ENCODE measurements around the gene PAPPA2.

Gene PAPPA2

GRCh38 chr1:176858433-176858916, 395.5 kb downstream of the PAPPA2 start:
- no peak for DNase-seq (ENCODE audit: low read depth)

DNA sequence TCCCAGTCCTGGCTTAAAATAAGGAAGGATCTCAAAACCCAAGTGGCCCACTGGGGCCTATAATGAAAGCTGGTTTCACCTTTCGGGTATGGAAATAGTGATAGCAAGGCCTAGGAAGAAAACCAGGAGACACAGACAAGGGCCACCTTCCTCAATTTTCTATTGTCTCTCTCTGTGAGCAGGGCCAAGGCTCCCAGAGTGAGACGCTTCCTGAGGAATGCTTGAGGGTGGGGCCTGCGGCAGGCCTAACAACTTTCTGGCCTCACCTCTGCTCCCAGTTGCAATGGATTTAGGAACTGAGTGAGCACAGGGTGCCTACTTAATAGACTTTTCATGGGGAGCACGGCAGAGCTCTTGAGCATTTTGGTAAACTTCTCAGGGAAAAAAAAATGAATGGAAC, 400.6 kb downstream of the PAPPA2 start:
- no peak for DNase-seq (ENCODE audit: low read depth)

DNA sequence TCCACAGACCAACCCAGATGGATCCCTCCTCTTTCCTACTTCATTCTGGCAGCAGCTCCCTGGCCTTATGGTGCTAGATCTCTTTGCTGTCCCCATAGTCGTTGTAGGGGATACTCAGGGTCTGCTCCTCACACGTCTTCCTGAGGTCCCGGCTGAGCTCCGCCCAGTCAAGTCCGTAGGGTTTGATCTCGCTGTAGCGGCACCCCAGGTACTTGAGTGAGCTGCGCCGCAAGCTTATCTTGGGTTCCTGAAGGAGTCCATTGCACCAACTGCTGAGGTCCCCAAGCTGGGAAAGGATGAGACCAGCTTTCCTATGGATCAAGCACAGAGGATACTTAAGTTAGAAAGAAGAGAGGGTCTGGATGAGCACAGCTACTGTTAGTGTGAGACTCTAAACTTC, 401.2 kb downstream of the PAPPA2 start:
- DNase-seq (ENCODE audit: low read depth) = no peak

GRCh38 chr1:176866011-176866714, 403.2 kb downstream of the PAPPA2 start:
- no peak for DNase-seq (ENCODE audit: low read depth)

- no peak for DNase-seq (ENCODE audit: low read depth)
Observed at GRCh38 chr1:176869577-176869976, 406.6 kb downstream of the PAPPA2 start.

DNA sequence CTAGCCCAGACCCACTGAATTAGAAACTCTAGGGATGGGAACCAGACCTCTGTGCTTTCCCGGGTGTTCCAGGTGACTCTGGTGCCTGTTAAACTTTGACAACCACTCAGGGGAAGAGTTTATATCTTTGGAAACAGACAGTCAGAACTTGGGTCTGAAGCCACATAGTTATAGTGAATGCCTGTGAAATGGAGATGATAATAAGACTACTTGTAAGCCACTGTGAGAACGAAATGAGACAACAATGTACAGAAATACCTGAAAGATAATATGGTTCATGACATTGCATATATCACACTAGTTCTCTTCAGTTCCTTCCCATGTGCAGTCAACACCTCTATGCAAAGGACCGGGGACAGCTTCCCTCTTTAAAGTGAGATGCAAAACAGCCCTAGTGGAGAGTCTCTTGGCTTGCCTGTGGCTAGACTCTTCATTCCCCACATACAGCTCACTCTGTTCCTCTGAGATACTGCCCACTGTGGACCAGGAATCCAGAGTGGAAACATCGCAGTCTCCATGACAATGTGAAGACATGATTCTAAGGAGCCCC, 414.1 kb downstream of the PAPPA2 start:
- no peak for DNase-seq (ENCODE audit: low read depth)

GRCh38 chr1:176877557-176877956, 414.6 kb downstream of the PAPPA2 start:
- DNase-seq (ENCODE audit: low read depth) = no peak

GRCh38 chr1:176878750-176879536, 416.0 kb downstream of the PAPPA2 start:
- DNase-seq (ENCODE audit: low read depth) = no peak

GRCh38 chr1:176879784-176880620, 417.0 kb downstream of the PAPPA2 start:
- no peak for DNase-seq (ENCODE audit: low read depth)

DNA sequence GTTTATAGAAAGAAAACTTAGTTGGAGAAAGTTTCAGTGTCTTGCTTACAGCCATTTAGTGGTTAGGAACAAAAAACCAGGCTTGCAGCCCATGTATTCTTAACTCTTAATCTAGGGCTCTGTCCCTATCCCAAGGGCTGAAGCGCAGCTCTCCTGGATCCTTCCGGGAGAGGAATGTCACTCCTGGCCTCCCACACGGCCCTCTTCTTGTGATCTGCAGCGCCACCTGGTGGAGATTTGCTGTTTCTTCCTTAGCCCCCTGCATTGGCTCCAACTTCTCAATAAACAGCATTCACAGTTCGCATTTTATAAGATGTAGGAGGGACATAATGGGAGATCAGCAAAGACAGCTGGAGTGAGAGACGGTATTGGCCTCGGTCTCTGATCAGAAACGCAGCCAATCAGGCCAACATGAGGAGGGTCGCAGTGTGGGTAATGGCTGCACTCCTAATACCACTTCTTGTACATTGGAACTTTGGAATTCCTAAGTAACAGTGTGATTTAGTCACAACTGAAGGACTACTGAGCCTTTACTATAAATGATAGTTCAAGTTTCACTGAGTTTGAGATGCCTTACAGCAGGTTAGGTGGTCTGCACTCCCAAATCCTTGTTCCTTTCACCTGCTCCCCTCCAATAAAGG, 418.1 kb downstream of the PAPPA2 start:
- DNase-seq (ENCODE audit: low read depth) = no peak

DNA sequence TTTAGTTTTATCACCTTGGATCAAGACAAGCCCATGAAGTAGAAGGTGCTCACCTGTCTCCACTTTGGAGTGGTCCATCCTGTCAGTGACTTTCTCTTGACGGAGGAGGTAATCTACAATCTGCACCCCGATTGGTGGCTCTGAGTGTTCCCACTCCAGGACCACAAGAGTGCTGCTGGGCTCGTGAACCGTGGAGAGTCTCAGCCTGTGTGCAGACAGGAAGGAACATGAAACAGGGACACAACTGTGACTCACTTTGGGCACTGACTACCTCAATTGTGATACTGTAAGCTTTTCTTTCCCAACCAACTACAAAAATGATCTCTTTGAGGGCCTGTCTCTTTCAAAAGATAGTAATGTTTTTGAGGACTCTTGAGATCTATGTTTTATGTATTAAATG, 421.3 kb downstream of the PAPPA2 start:
- no peak for DNase-seq (ENCODE audit: low read depth)

DNA sequence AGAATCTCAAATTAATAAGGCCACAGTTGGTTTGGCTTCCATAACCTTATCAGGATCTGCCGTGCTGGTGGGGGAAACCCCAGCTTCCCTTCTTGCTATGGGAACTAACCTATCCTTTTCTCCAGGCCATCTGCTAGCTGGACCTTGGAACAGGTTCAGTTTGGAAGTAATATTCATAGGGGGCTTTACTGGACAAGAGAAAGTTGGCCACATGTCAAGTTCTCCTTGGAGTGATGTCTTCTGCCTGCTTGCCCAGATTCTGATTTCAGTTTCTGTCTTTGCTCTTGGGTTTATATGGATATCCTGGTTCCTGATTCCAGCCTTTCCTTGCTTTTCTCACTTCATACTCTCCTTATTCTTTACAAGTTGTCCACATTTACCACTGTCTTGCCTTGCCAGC, 421.9 kb downstream of the PAPPA2 start:
- DNase-seq (ENCODE audit: low read depth) = no peak

- DNase-seq (ENCODE audit: low read depth) = no peak
Observed at GRCh38 chr1:176885341-176885740, 422.4 kb downstream of the PAPPA2 start.

DNA sequence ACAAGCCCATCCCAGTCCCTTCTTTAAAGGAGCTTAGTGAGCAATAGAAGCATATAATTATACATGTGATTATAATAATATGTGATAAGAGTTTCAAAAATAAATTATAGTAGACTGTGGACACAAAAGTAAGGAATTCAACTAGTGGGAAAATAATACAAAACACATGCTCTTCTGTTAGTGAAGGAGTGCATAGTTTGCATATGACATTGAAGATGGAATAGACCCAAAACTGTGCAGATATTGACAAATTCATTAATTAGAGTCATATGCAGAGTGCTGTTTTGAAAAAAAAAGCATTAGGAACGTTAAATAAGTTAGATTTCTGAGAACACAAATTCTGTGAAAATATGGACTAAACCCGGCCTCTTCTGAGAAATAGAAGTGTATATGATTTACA, 422.8 kb downstream of the PAPPA2 start:
- DNase-seq (ENCODE audit: low read depth) = no peak

GRCh38 chr1:176888471-176889032, 425.6 kb downstream of the PAPPA2 start:
- no peak for DNase-seq (ENCODE audit: low read depth)

DNA sequence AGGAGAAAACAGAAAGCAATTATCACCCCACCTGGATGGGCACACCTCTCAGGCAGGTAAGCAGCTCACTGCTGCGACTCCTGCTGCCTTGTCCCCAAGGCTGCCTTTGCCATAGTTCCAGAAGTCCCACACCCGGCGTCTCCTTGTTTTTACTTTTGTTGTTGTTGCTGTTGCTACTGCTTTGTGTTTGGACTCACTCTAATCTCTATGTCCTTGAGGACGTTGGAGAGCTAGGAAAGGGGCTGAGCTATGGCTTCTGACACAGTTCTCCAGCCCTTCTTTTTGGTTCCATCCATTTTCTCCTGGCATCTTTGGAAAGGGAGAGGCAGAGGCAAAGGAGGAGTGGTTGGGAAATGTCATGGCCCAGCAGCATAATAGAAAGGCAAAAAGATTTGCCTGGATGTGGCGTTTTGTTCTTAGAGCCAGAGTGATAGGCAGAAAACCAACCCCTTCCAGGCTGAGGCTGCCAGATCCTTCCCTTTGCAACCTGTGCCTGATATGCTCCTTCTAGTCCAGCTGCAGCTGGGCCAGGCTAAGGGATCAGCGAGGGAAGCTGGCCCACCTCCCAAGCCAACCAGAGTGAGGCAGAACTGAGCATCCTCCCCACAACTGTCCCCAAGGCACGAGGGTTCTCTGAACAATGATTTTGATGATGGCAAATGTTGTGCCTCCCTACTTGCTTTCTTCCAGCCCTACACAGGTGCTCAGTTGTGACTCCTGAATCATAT, 430.8 kb downstream of the PAPPA2 start:
- DNase-seq (ENCODE audit: low read depth) = no peak

DNA sequence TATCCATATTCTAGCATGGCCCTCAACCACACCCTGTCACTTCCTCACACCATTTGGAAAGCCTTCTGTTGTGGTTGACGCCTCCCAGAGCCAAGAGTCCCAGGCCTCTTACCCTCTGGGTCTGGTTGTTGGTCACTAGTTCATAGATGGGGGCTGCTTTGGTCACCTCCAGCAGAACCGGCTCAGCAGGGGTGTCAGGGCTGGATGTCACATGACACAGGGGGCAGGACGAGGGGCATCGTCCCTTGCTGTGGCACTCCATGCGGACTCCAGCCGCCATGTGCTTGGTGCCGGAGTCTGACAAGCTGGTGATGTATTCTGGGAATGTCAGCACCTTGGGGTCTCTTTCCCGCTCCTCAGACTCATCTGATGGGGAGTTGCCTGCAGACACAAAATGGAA, 431.5 kb downstream of the PAPPA2 start:
- no peak for DNase-seq (ENCODE audit: low read depth)

All from activated T-helper 1 cell treated with Interleukin-2 at 50 U/mL for 16 hours (primary cell).